Choroid plexus epithelial cell (primary cell): ENCODE results near the gene NME9.

Experiments used
- DNase-seq: peaks from one replicate; pipeline ENCODE4 v3.0.0-alpha.2; 2010; ENCODE audit warnings: low read depth
- H3K4me3 ChIP-seq: 2 replicates; pipeline ENCODE4 v1.5.1; 2011; ENCODE audit warnings: low read depth, mild to moderate bottlenecking, control low read depth, low read length, moderate library complexity
- CTCF ChIP-seq: conservative IDR thresholded peaks from 2 replicates; pipeline ENCODE4 v1.5.1; 2011; ENCODE audit warnings: low read depth, mild to moderate bottlenecking, control low read depth, inconsistent platforms, low read length, moderate library complexity

Gene NME9

GRCh38 chr3:138355071-138355470, 25.4 kb upstream of the NME9 start:
- H3K4me3 ChIP-seq, result no peak overlapping the region
- no peak for DNase-seq
- no peak for TF ChIP-seq CTCF

- no peak for DNase-seq
- no peak overlapping the region for H3K4me3 ChIP-seq
- no peak for TF ChIP-seq CTCF
Observed at GRCh38 chr3:138354376-138354775, 24.7 kb upstream of the NME9 start.

- TF ChIP-seq CTCF, result no peak
- no peak overlapping the region for H3K4me3 ChIP-seq
- DNase-seq, result no peak
Observed at GRCh38 chr3:138351916-138352550, 22.4 kb upstream of the NME9 start.

GRCh38 chr3:138351151-138351550, 21.5 kb upstream of the NME9 start:
- DNase-seq, result peak; percentile 40
- no peak overlapping the region for H3K4me3 ChIP-seq
- TF ChIP-seq CTCF, result no peak

DNA sequence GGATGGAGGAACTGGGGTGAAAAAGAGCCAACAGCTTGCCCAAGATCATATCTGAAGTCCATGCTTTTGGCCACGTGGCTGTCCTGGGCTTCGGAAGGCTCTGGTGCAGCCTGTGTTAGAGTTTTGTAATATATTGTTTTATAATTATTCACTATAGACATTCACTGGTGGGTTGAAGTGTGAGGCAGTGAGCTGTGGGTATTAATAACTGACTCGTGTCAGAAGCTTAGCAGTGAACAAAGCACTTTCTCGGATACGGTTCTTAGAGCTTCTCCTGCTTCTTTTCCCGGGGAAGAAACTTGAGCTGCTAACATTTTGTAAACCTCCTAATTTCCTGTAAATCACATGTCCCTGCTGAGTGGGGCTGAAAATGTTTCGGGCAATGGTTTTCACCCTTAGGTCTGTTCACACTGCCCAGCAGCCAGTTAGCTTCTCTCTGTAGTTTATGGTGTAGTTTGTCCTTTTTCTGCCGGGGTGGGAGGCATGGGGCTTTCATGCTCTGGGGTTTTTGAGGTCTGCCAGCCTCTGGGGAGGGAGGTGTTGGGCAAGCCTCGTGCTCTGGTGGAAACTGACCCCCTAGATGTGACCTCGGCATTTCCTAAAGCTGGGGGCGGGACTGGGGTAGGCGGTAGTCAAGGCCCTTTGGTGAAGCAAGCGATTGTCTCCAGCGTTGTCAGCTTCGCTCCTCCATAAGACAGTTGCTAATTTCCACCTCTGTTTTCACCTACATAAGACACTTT, 20.4 kb upstream of the NME9 start:
- DNase-seq, result peak; percentile 52
- H3K4me3 ChIP-seq, result peak overlapping the region; percentile 74
- no peak for TF ChIP-seq CTCF

GRCh38 chr3:138348754-138349739, 19.4 kb upstream of the NME9 start:
- DNase-seq, result peak; percentile 36
- peak overlapping the region; percentile 74 for H3K4me3 ChIP-seq
- TF ChIP-seq CTCF, result no peak
